Karpas-422 (cell line): ENCODE results near the gene HOXB9. TPM values are rescaled to one million over a fixed set of nuclear protein-coding genes. Genes with fewer than 3 reads are reported as not detected.

ENCODE experiments used
- DNase-seq: peaks from one replicate; pipeline ENCODE4 v3.0.0-alpha.2; 2015
- H2AFZ ChIP-seq: fragments of 200-600 bp; sonication (generic); 2 replicates; pipeline ENCODE4 v1.6.1; 2014; ENCODE audit warnings: antibody characterized with exemption, low read length, mixed read lengths
- H3K27ac ChIP-seq: fragments of 200-600 bp; sonication (generic); 2 replicates; pipeline ENCODE4 v1.5.1; 2014; ENCODE audit warnings: mild to moderate bottlenecking, low read length, moderate library complexity
- H3K27me3 ChIP-seq: fragments of 200-600 bp; sonication (generic); 2 replicates; pipeline ENCODE4 v1.6.1; 2014; ENCODE audit warnings: low read length, mixed read lengths
- H3K36me3 ChIP-seq: fragments of 200-600 bp; sonication (generic); 2 replicates; pipeline ENCODE4 v1.6.1; 2014; ENCODE audit warnings: low read length, mixed read lengths; ENCODE audit not compliant: insufficient read depth
- H3K4me1 ChIP-seq: fragments of 200-600 bp; sonication (generic); 2 replicates; pipeline ENCODE4 v1.6.1; 2014; ENCODE audit warnings: mild to moderate bottlenecking, low read length, mixed read lengths
- H3K4me2 ChIP-seq: fragments of 200-600 bp; sonication (generic); 2 replicates; pipeline ENCODE4 v1.6.1; 2014; ENCODE audit warnings: low read length, low read depth, mild to moderate bottlenecking; ENCODE audit not compliant: poor library complexity, severe bottlenecking
- H3K4me3 ChIP-seq: fragments of 200-600 bp; sonication (generic); 2 replicates; pipeline ENCODE4 v1.5.1; 2014; ENCODE audit warnings: mild to moderate bottlenecking, antibody characterized with exemption, low read length, mixed read lengths
- H3K79me2 ChIP-seq: fragments of 200-600 bp; sonication (generic); 2 replicates; pipeline ENCODE4 v1.6.1; 2014; ENCODE audit warnings: mild to moderate bottlenecking, low read length, mixed read lengths
- H3K9ac ChIP-seq: fragments of 200-600 bp; sonication (generic); 2 replicates; pipeline ENCODE4 v1.6.0; 2014; ENCODE audit warnings: low read length
- H3K9me2 ChIP-seq: fragments of 200-600 bp; sonication (generic), shearing (Covaris generic); replicated peaks from 2 replicates; pipeline ENCODE4 v1.6.0; 2014; ENCODE audit warnings: mild to moderate bottlenecking, low read length, moderate library complexity; ENCODE audit not compliant: insufficient read depth
- H3K9me3 ChIP-seq: fragments of 300-700, 200-600 bp; sonication (generic); 2 replicates; pipeline ENCODE4 v1.6.1; 2014; ENCODE audit warnings: low read length, mixed read lengths
- H4K20me1 ChIP-seq: fragments of 200-600 bp; sonication (generic); 2 replicates; pipeline ENCODE4 v1.6.1; 2014; ENCODE audit warnings: mild to moderate bottlenecking, antibody characterized with exemption, low read length, low read depth; ENCODE audit not compliant: insufficient read depth
- total RNA-seq: library from RNA; depleted of rRNA; stranded (reverse); fragments of >200 nt; shearing (Covaris generic); gene quantifications from 2 replicates; pipeline ENCODE4 v1.2.3, GENCODE V29; 2014; ENCODE audit warnings: low replicate concordance

The HOXB9 gene
- total RNA-seq, 1 experiment from 2014 or later: 0.82 TPM

- H3K4me2 ChIP-seq: no peak overlapping the region
- no peak overlapping the region for H3K27ac ChIP-seq
- no peaks in the 10 kb centered on the region for H3K27me3 ChIP-seq
- H3K4me3 ChIP-seq: no peak overlapping the region
- no peaks in the 10 kb centered on the region for H3K79me2 ChIP-seq
- H3K9me2 ChIP-seq: no peaks in the 10 kb centered on the region
- H4K20me1 ChIP-seq: no peaks in the 10 kb centered on the region
- H2AFZ ChIP-seq: no peak overlapping the region
- no peaks in the 10 kb centered on the region for H3K36me3 ChIP-seq
- H3K9ac ChIP-seq: no peak overlapping the region
- no peak for DNase-seq
- H3K4me1 ChIP-seq: peaks cover 26% of the 10 kb centered on the region
- H3K9me3 ChIP-seq: no peaks in the 10 kb centered on the region
Measured at GRCh38 chr17:48615963-48616716, 10.0 kb downstream of the HOXB9 start.

GRCh38 chr17:48615047-48615962 is 10.9 kb downstream of the HOXB9 start, which contains the start of gene HOXB8:
TSS of gene HOXB8 (minus strand) at chr17:48615292. CDS start at chr17:48614704, 588 bp downstream.
- no peak for DNase-seq
- H3K9me2 ChIP-seq: no peaks in the 10 kb centered on the region
- H3K9me3 ChIP-seq: no peaks in the 10 kb centered on the region
- no peak within 1 kb of the TSS for H2AFZ ChIP-seq
- H4K20me1 ChIP-seq: no peaks in the 10 kb centered on the region
- H3K27me3 ChIP-seq: no peaks in the 10 kb centered on the region
- H3K9ac ChIP-seq: no peak within 1 kb of the TSS
- H3K79me2 ChIP-seq: no peaks in the 10 kb centered on the region
- no peak within 1 kb of the TSS for H3K27ac ChIP-seq
- no peak within 1 kb of the TSS for H3K4me2 ChIP-seq
- H3K4me3 ChIP-seq: no peak within 1 kb of the TSS
- H3K36me3 ChIP-seq: no peaks in the 10 kb centered on the region
- peaks cover 32% of the 10 kb centered on the region for H3K4me1 ChIP-seq

GRCh38 chr17:48613862-48614694 is 12.1 kb downstream of the HOXB9 start:
- Histone ChIP-seq H4K20me1 (no peaks in the 10 kb centered on the region), H3K4me3 (peak overlapping the region; percentile 82), H3K9me3 (no peaks in the 10 kb centered on the region), H3K36me3 (no peaks in the 10 kb centered on the region), H3K27me3 (no peaks in the 10 kb centered on the region), H3K9me2 (no peaks in the 10 kb centered on the region), H3K79me2 (no peaks in the 10 kb centered on the region), H3K27ac (no peak overlapping the region), H3K9ac (peak overlapping the region; percentile 92), H3K4me1 (peaks cover 43% of the 10 kb centered on the region), H2AFZ (0 out of 2 replicates have a peak overlapping the region, but pooled peaks have one; percentile 54), H3K4me2 (peak overlapping the region; percentile 98)
- no peak for DNase-seq

- Histone ChIP-seq H2AFZ (peak overlapping the region; percentile 97), H3K27me3 (no peaks in the 10 kb centered on the region), H3K4me2 (peak overlapping the region; percentile 98), H3K79me2 (no peaks in the 10 kb centered on the region), H3K9me2 (no peaks in the 10 kb centered on the region), H3K27ac (peak overlapping the region; percentile 82), H3K9ac (peak overlapping the region; percentile 92), H3K9me3 (no peaks in the 10 kb centered on the region), H3K4me3 (peak overlapping the region; percentile 82), H3K4me1 (peaks cover 45% of the 10 kb centered on the region), H4K20me1 (no peaks in the 10 kb centered on the region), H3K36me3 (no peaks in the 10 kb centered on the region)
- peak; percentile 82 for DNase-seq
Measured at GRCh38 chr17:48612854-48613691, 13.1 kb downstream of the HOXB9 start.

GRCh38 chr17:48612456-48612853 is 13.7 kb downstream of the HOXB9 start:
- H3K27ac ChIP-seq: peak overlapping the region; percentile 82
- H4K20me1 ChIP-seq: no peaks in the 10 kb centered on the region
- H3K4me2 ChIP-seq: peak overlapping the region; percentile 98
- no peaks in the 10 kb centered on the region for H3K27me3 ChIP-seq
- H3K4me3 ChIP-seq: peak overlapping the region; percentile 82
- H3K9ac ChIP-seq: peak overlapping the region; percentile 92
- H3K4me1 ChIP-seq: peaks cover 45% of the 10 kb centered on the region
- no peaks in the 10 kb centered on the region for H3K36me3 ChIP-seq
- H2AFZ ChIP-seq: peak overlapping the region; percentile 82
- H3K9me2 ChIP-seq: no peaks in the 10 kb centered on the region
- DNase-seq: peak; percentile 75
- H3K9me3 ChIP-seq: no peaks in the 10 kb centered on the region
- no peaks in the 10 kb centered on the region for H3K79me2 ChIP-seq

GRCh38 chr17:48611681-48612455 is 14.3 kb downstream of the HOXB9 start:
- no peaks in the 10 kb centered on the region for H3K79me2 ChIP-seq
- no peaks in the 10 kb centered on the region for H4K20me1 ChIP-seq
- H3K4me2 ChIP-seq: peak overlapping the region; percentile 98
- H2AFZ ChIP-seq: peak overlapping the region; percentile 48; the same call in 1 of the 2 replicates
- H3K36me3 ChIP-seq: no peaks in the 10 kb centered on the region
- peak overlapping the region; percentile 92 for H3K9ac ChIP-seq
- no peaks in the 10 kb centered on the region for H3K9me3 ChIP-seq
- DNase-seq: peak; percentile 77
- H3K27me3 ChIP-seq: no peaks in the 10 kb centered on the region
- H3K9me2 ChIP-seq: no peaks in the 10 kb centered on the region
- H3K27ac ChIP-seq: peak overlapping the region; percentile 82
- peaks cover 45% of the 10 kb centered on the region for H3K4me1 ChIP-seq
- H3K4me3 ChIP-seq: peak overlapping the region; percentile 82

GRCh38 chr17:48611213-48611612 is 14.9 kb downstream of the HOXB9 start:
- DNase-seq: peak; percentile 73
- H3K36me3 ChIP-seq: no peaks in the 10 kb centered on the region
- H3K79me2 ChIP-seq: no peaks in the 10 kb centered on the region
- peak overlapping the region; percentile 98 for H3K4me2 ChIP-seq
- H3K4me3 ChIP-seq: peak overlapping the region; percentile 82
- no peaks in the 10 kb centered on the region for H3K27me3 ChIP-seq
- H2AFZ ChIP-seq: peak overlapping the region; percentile 95
- H3K9me3 ChIP-seq: no peaks in the 10 kb centered on the region
- H3K4me1 ChIP-seq: peaks cover 45% of the 10 kb centered on the region
- no peaks in the 10 kb centered on the region for H3K9me2 ChIP-seq
- H3K27ac ChIP-seq: peak overlapping the region; percentile 82
- H4K20me1 ChIP-seq: no peaks in the 10 kb centered on the region
- peak overlapping the region; percentile 92 for H3K9ac ChIP-seq
